Measurements from ENCODE around the gene BFSP1. TPM values are rescaled to one million over a fixed set of nuclear protein-coding genes. Genes with fewer than 3 reads are reported as not detected.

BFSP1 gene
- total RNA-seq, 1 experiment from 2014 or later, result 9.4 TPM

DNA sequence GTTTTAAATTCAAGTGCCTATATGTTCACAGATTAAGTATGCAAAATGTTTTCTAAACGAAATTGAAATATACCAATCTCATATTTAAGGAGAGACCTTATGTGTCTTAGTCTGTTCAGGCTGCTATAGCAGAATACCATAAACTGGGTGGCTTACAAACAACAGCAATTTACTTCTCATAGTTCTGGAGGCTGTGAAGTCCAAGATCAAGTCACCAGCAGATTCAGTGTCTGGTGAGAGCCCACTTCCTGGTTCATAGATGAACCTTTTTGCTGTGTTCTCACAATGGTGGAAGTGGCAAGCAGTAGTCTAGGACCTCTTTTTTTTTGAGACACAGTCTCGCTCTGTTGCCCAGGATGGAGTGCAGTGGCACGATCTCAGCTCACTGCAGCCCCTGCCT is 35.2 kb upstream of the BFSP1 start:
- no peak overlapping the region for H3K4me3 ChIP-seq
- no peaks in the 10 kb centered on the region for H3K27me3 ChIP-seq (replicated peaks)
- no peak for DNase-seq (ENCODE audit: low read depth in 1 of 2, low spot score in 2 of 2)
- H3K9me3 ChIP-seq (replicated peaks), result no peaks in the 10 kb centered on the region
- H3K27ac ChIP-seq, result no peak overlapping the region
- peaks cover 55% of the 10 kb centered on the region for H3K4me1 ChIP-seq (replicated peaks)
- peaks cover 10% of the 10 kb centered on the region for H3K36me3 ChIP-seq

DNA sequence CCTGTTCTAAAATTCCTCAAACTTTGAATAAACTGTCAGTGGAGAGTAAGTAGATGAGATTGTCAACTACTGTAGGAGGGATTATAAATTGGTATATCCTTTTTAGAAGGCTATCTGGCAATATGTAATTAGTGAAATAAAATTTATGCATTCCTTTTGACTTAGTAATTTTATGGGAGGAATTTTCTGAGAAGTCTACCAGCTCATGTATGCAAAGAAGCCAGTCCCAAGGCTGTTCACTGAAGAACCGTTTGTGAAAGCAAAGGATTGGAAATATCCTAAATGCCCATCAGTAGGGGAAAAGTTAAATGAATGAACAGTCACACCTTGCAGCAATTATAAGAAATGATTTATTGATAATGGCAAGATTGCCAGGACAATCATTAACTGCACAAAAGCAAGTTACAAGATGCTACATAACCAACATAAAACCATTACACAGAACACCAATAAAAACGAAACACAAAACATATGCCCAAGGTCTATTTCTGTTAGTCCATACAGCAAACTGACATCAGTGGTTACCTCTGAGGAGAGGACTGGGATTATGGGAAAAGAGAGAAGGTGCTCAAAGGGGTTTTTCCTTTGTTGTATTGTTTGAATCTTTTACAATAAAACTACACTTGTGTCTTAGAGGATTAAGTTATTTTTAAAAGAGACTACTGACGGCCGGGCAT is 34.1 kb upstream of the BFSP1 start:
- Histone ChIP-seq H3K4me1 (replicated peaks) (peaks cover 63% of the 10 kb centered on the region), H3K36me3 (peaks cover 4% of the 10 kb centered on the region), H3K27me3 (replicated peaks) (no peaks in the 10 kb centered on the region), H3K4me3 (no peak overlapping the region), H3K9me3 (replicated peaks) (no peaks in the 10 kb centered on the region), H3K27ac (peak overlapping the region; percentile 31)
- peak in 1 of 2 experiments; percentile 35 for DNase-seq (ENCODE audit: low read depth in 1 of 2, low spot score in 2 of 2)

DNA sequence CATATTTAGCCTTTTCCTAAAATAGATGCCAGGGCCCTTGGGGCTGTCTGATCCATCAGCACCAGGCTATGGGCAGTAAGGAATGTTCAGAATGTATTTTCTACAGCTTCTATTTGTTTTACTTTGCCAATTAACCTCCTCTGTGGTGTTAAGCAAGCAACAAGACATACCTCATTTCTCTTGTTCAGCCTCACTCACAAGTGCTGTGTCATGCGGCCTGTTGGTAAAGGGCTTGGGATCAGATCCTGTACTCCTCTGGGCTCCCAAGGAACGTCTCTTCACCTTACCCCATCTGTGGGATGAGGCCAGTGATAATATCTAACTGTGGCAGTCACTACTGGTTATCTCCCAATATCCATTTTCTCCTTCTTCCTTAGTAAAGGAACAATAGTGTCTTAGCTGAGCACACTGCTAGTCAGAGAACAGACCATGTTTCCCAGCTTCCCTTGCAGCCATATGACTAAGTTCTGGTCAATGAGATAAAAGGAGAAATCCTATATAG is 31.7 kb upstream of the BFSP1 start:
- Histone ChIP-seq H3K36me3 (no peaks in the 10 kb centered on the region), H3K9me3 (replicated peaks) (no peaks in the 10 kb centered on the region), H3K4me1 (replicated peaks) (peaks cover 79% of the 10 kb centered on the region), H3K27me3 (replicated peaks) (no peaks in the 10 kb centered on the region), H3K4me3 (no peak overlapping the region), H3K27ac (peak overlapping the region; percentile 80)
- DNase-seq (ENCODE audit: low read depth in 1 of 2, low spot score in 2 of 2), result peak; percentile 79 to 84

DNA sequence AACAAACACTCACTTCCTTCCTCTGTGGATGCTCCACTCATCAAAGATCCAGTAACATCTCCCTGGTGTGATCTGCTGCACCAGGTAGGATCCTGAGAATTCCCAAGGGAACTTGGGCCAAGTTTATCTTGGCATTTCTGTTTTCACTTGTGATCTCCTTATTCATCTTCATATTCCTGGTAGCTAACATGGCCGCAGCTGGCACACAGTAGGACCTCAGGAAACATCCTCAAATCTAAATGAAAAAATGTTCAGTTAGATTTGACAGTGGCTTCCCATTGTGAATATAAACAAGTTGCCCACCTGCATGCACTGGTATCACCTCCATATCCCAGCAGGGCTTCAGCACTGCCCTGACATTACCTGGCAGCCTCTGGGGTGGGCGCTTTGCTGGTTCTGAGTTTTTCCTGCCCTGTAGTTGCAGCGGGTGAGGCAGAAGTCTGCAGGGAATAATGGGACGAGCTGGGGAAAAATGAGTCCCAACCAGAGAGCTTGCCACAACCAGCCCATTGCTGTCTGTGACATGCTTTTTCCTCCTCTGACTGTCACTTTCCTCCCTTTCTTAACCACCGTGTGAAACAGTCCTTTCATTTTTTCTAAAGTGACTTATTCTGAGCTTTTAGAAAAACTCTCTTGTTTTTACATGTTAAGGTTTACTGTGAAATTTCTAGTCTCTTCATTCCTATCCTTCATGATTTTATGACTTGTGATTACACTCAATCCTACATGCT is 29.3 kb upstream of the BFSP1 start:
- H3K4me1 ChIP-seq (replicated peaks), result peaks cover 78% of the 10 kb centered on the region
- no peaks in the 10 kb centered on the region for H3K36me3 ChIP-seq
- no peak for DNase-seq (ENCODE audit: low read depth in 1 of 2, low spot score in 2 of 2)
- H3K9me3 ChIP-seq (replicated peaks), result no peaks in the 10 kb centered on the region
- H3K4me3 ChIP-seq, result no peak overlapping the region
- H3K27me3 ChIP-seq (replicated peaks), result no peaks in the 10 kb centered on the region
- H3K27ac ChIP-seq, result peak overlapping the region; percentile 99

DNA sequence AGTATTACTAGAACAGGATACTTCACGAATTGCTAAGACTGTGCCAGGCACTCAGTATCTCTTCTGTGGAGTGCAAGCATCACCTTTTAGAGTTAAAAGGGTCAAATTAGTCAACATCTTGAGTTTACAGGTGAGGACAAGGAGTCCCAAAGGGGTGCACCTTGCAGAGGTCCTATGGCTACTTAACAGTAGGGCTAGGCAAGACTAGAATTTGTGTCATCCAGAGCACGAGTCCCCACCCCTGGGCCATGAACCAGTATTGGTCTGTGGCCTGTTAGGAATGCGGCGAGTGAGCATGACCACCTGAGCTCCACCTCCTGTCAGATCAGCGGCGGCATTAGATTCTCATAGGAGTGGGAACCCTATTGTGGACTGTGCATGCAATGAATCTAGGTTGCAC is 28.2 kb upstream of the BFSP1 start:
- H3K36me3 ChIP-seq, result no peaks in the 10 kb centered on the region
- no peak for DNase-seq (ENCODE audit: low read depth in 1 of 2, low spot score in 2 of 2)
- no peaks in the 10 kb centered on the region for H3K9me3 ChIP-seq (replicated peaks)
- H3K4me1 ChIP-seq (replicated peaks), result peaks cover 67% of the 10 kb centered on the region
- peak overlapping the region; percentile 99 for H3K27ac ChIP-seq
- no peaks in the 10 kb centered on the region for H3K27me3 ChIP-seq (replicated peaks)
- no peak overlapping the region for H3K4me3 ChIP-seq

DNA sequence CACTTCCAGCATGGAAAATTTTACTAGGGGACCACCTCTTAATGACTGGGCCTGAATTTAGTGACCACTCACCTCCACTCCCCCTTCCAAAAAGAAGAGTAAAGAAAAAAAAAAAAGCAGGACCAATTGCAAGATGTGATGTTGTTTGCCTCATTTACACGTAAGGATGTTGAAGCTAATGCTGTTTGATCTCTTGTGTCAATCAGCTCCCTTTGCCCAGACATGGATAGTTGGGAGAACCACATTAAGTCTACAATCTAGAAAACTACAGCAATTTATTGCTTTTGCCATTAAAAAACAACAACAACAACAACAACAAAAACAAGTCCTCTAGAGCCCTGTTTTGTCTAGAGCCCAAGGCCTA is 27.7 kb upstream of the BFSP1 start:
- H3K9me3 ChIP-seq (replicated peaks), result no peaks in the 10 kb centered on the region
- H3K36me3 ChIP-seq, result no peaks in the 10 kb centered on the region
- H3K4me1 ChIP-seq (replicated peaks), result peaks cover 65% of the 10 kb centered on the region
- no peak for DNase-seq (ENCODE audit: low read depth in 1 of 2, low spot score in 2 of 2)
- H3K4me3 ChIP-seq, result no peak overlapping the region
- no peaks in the 10 kb centered on the region for H3K27me3 ChIP-seq (replicated peaks)
- H3K27ac ChIP-seq, result peak overlapping the region; percentile 99

- H3K4me1 ChIP-seq (replicated peaks), result peaks cover 59% of the 10 kb centered on the region
- no peaks in the 10 kb centered on the region for H3K9me3 ChIP-seq (replicated peaks)
- no peaks in the 10 kb centered on the region for H3K27me3 ChIP-seq (replicated peaks)
- no peaks in the 10 kb centered on the region for H3K36me3 ChIP-seq
- peak; percentile 89 to 96 for DNase-seq (ENCODE audit: low read depth in 1 of 2, low spot score in 2 of 2)
- H3K4me3 ChIP-seq, result peak overlapping the region; percentile 19
- H3K27ac ChIP-seq, result peak overlapping the region; percentile 99
Observed at GRCh38 chr20:17558154-17558940, 27.2 kb upstream of the BFSP1 start.

GRCh38 chr20:17557675-17558006 is 26.5 kb upstream of the BFSP1 start:
- Histone ChIP-seq H3K27ac (peak overlapping the region; percentile 99), H3K4me3 (peak overlapping the region; percentile 19), H3K9me3 (replicated peaks) (no peaks in the 10 kb centered on the region), H3K4me1 (replicated peaks) (peaks cover 52% of the 10 kb centered on the region), H3K36me3 (no peaks in the 10 kb centered on the region), H3K27me3 (replicated peaks) (no peaks in the 10 kb centered on the region)
- peak in 1 of 2 experiments; percentile 76 for DNase-seq (ENCODE audit: low read depth in 1 of 2, low spot score in 2 of 2)

DNA sequence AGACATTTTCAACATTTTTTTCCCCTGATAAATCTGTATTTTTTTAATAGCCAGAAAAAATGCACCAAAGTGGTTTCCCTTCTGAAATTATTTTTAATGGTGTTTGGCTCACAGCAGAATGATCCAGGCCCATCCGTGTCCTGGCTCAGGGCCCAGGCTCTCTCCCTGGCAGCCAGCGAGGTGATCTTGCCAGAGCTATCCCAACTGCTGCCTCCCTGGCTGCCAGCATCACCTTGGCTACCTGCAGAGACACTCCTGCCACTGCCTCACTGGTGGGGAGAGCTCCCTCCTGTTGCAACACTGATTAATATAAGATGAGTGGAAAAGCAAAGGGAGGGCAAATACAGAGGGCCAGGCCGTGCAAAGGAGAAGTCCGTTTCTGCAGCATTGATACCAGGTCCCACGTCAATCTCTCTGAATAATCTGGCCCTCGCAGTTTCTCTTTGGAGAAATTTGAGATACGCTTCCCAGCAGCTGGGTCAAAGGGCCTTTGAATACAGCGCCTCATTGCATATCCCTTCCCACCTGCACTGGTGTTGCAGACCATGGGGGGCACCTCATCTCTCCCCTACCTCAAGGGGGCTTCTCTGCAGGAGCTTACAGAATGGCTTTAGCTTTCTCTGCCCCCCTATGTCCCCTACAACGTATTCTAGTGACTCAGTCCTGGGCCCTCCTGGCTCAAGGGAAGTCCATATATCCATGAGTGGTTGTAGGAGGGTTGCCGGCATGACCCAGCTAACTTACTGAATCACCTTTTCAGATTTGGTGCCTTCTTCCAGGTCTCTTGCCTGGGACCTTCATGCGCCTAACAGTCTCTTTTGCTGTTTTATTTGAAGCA is 25.9 kb upstream of the BFSP1 start:
- Histone ChIP-seq H3K36me3 (no peaks in the 10 kb centered on the region), H3K4me1 (replicated peaks) (peaks cover 47% of the 10 kb centered on the region), H3K27ac (peak overlapping the region; percentile 99), H3K9me3 (replicated peaks) (no peaks in the 10 kb centered on the region), H3K27me3 (replicated peaks) (no peaks in the 10 kb centered on the region), H3K4me3 (no peak overlapping the region)
- DNase-seq (ENCODE audit: low read depth in 1 of 2, low spot score in 2 of 2), result no peak

DNA sequence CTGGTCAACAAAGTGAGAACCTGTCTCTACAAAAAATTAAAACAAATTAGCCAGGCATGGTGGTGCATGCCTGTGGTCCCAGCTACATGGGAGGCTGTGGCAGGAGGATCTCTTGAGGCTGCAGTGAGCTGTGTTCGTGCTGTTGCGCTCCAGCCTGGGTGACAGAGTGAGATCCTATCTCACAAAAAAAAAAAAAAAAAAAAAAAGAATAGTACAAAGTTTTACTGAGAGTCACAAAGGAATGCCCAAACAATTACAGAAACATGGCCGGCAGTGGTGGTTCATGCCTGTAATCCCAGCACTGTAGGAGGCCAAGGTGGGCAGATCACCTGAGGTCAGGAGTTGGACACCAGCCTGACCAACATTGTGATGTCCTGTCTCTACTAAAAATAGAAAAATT is 23.9 kb upstream of the BFSP1 start:
- no peak overlapping the region for H3K4me3 ChIP-seq
- H3K9me3 ChIP-seq (replicated peaks), result no peaks in the 10 kb centered on the region
- no peaks in the 10 kb centered on the region for H3K36me3 ChIP-seq
- H3K4me1 ChIP-seq (replicated peaks), result peaks cover 34% of the 10 kb centered on the region
- no peak for DNase-seq (ENCODE audit: low read depth in 1 of 2, low spot score in 2 of 2)
- H3K27me3 ChIP-seq (replicated peaks), result no peaks in the 10 kb centered on the region
- H3K27ac ChIP-seq, result no peak overlapping the region

- Histone ChIP-seq H3K36me3 (no peaks in the 10 kb centered on the region), H3K27ac (no peak overlapping the region), H3K4me1 (replicated peaks) (peaks cover 1% of the 10 kb centered on the region), H3K4me3 (no peak overlapping the region), H3K27me3 (replicated peaks) (no peaks in the 10 kb centered on the region), H3K9me3 (replicated peaks) (no peaks in the 10 kb centered on the region)
- DNase-seq (ENCODE audit: low read depth in 1 of 2, low spot score in 2 of 2), result no peak
Observed at GRCh38 chr20:17549131-17549530, 18.0 kb upstream of the BFSP1 start.

DNA sequence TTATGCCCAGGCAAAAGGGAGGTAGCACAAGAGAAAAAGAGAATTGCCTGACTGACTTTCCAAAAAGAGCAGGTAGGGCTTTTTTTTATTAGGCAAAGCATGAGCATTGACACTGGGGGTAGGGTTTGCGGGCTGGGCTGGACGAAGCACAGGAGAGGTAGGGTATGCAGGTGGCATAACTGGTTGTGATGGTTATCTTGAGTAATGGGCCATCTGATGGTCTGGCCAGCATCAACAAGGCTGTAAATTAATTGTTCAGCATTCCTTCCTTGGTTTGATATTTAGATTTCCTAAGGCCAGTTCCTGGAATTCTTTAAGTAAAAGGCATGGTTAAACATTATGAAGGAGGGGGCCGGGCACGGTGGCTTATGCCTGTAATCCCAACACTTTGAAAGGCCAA is 13.9 kb upstream of the BFSP1 start:
- Histone ChIP-seq H3K27ac (no peak overlapping the region), H3K4me3 (no peak overlapping the region), H3K27me3 (replicated peaks) (no peaks in the 10 kb centered on the region), H3K9me3 (replicated peaks) (no peaks in the 10 kb centered on the region), H3K36me3 (no peaks in the 10 kb centered on the region), H3K4me1 (replicated peaks) (peaks cover 28% of the 10 kb centered on the region)
- DNase-seq (ENCODE audit: low read depth in 1 of 2, low spot score in 2 of 2), result no peak

- H3K27me3 ChIP-seq (replicated peaks), result no peaks in the 10 kb centered on the region
- H3K27ac ChIP-seq, result peak overlapping the region; percentile 87
- H3K4me1 ChIP-seq (replicated peaks), result peaks cover 28% of the 10 kb centered on the region
- no peak for DNase-seq (ENCODE audit: low read depth in 1 of 2, low spot score in 2 of 2)
- H3K9me3 ChIP-seq (replicated peaks), result no peaks in the 10 kb centered on the region
- H3K4me3 ChIP-seq, result no peak overlapping the region
- no peaks in the 10 kb centered on the region for H3K36me3 ChIP-seq
Observed at GRCh38 chr20:17543531-17544131, 12.5 kb upstream of the BFSP1 start.

Measured in SJSA1 (cell line).